ENCODE data around the gene DDX49. TPM values are rescaled to one million over a fixed set of nuclear protein-coding genes. Genes with fewer than 3 reads are reported as not detected.

The DDX49 gene
- total and polyA plus RNA-seq, 2 donors from 2014 or later: 39.5 to 40.6 TPM

DNA sequence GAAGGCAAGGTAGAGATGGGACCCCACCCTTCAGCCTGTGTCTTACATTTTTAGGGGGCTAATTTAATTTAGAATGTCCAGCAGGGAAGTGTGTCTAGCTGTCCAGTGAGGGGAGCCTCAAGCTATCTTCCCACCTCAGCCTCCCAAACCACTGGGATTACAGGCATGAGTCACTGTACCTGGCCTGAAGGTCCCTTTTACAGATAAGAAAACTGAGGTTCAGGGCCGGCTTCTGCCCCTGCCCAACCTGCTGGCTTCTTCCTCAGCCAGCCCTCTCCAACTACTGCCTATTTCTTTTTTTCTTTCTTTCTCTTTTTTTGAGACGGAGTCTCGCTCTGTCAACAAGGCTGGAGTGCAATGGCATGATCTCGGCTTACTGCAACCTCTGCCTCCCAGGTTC, 40.9 kb downstream of the DDX49 start:
- H3K27me3 ChIP-seq (ENCODE audit: control insufficient read depth, insufficient read depth, low read length): no peaks in the 10 kb centered on the region
- TF ChIP-seq, protein P1, sequence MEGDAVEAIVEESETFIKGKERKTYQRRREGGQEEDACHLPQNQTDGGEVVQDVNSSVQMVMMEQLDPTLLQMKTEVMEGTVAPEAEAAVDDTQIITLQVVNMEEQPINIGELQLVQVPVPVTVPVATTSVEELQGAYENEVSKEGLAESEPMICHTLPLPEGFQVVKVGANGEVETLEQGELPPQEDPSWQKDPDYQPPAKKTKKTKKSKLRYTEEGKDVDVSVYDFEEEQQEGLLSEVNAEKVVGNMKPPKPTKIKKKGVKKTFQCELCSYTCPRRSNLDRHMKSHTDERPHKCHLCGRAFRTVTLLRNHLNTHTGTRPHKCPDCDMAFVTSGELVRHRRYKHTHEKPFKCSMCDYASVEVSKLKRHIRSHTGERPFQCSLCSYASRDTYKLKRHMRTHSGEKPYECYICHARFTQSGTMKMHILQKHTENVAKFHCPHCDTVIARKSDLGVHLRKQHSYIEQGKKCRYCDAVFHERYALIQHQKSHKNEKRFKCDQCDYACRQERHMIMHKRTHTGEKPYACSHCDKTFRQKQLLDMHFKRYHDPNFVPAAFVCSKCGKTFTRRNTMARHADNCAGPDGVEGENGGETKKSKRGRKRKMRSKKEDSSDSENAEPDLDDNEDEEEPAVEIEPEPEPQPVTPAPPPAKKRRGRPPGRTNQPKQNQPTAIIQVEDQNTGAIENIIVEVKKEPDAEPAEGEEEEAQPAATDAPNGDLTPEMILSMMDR (IDR thresholded peaks at IDR 0.05; ENCODE audit: borderline replicate concordance, extremely low read depth, insufficient read depth): no peak
- intact Hi-C loops (cut with DNase I): no loop called here
- no peaks in the 10 kb centered on the region for H3K36me3 ChIP-seq (ENCODE audit: control insufficient read depth in 2 of 3, insufficient read depth in 3 of 3, low read length in 3 of 3)
- no peak for DNase-seq
- no peak overlapping the region for H3K4me3 ChIP-seq (ENCODE audit: low read length in 3 of 3)
- no peaks in the 10 kb centered on the region for H3K4me1 ChIP-seq (ENCODE audit: control insufficient read depth in 2 of 3, insufficient read depth in 2 of 3, low read depth in 1 of 3, low read length in 3 of 3)
- H3K9ac ChIP-seq (ENCODE audit: low read length in 3 of 3): no peak overlapping the region
- FAIRE-seq: no peak
- no peaks in the 10 kb centered on the region for H3K9me3 ChIP-seq (ENCODE audit: control insufficient read depth in 2 of 3, insufficient read depth in 1 of 3, low read length in 3 of 3)
- H3K27ac ChIP-seq (ENCODE audit: low read depth in 2 of 2, low read length in 2 of 2): no peak overlapping the region

DNA sequence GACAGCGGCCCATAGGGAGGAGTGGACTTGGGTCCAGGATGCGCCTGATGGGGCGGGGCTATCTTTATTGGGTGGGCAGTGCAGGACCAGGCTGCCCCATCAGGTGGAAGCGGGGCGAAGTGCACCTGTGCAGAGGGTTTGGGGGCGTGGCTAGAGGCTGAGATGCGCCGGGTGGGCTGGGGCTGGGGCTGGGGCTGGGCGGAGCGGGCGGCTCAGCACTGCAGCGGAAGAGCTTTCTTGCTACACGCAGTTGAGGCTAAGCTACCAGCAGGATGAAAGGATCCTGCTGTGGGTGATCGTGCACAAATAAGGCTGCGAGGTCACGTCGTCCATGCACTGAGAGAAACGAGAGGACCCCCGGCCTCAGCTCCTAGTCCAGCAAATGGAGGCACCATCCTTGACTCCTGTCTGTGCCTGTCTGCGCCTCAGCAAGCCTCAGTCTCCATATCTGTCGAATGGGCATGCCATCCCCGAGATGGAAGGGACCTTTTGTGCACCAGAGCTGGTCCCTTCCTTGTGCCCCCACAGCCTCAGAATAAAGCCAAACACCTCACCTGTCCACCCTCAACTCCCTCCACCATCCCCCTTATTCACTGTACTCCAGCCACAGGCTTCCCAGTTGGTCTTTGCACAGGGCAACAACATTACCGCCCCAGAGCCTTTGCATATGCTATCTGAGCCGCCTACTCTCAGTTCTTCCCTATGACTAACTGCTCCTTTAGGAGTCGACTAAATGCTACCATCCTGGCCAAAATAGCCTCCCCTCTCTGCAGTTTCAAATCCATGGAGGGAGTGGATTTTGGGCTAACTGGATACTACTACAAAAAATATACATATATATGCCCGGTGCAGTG, 42.5 kb downstream of the DDX49 start:
- Histone ChIP-seq H3K27ac (ENCODE audit: low read depth in 2 of 2, low read length in 2 of 2) (no peak overlapping the region), H3K9me3 (ENCODE audit: control insufficient read depth in 2 of 3, insufficient read depth in 1 of 3, low read length in 3 of 3) (no peaks in the 10 kb centered on the region), H3K36me3 (ENCODE audit: control insufficient read depth in 2 of 3, insufficient read depth in 3 of 3, low read length in 3 of 3) (no peaks in the 10 kb centered on the region), H3K27me3 (ENCODE audit: control insufficient read depth, insufficient read depth, low read length) (no peaks in the 10 kb centered on the region), H3K9ac (ENCODE audit: low read length in 3 of 3) (no peak overlapping the region), H3K4me3 (ENCODE audit: low read length in 3 of 3) (no peak overlapping the region), H3K4me1 (ENCODE audit: control insufficient read depth in 2 of 3, insufficient read depth in 2 of 3, low read depth in 1 of 3, low read length in 3 of 3) (no peaks in the 10 kb centered on the region)
- TF ChIP-seq, protein P1 (IDR thresholded peaks at IDR 0.05; ENCODE audit: borderline replicate concordance, extremely low read depth, insufficient read depth): no peak
- DNase-seq (peak in 4 of 5 donors; percentile 52 to 76 (median 65)), FAIRE-seq (no peak)
- intact Hi-C loops (cut with DNase I): no loop called here

DNA sequence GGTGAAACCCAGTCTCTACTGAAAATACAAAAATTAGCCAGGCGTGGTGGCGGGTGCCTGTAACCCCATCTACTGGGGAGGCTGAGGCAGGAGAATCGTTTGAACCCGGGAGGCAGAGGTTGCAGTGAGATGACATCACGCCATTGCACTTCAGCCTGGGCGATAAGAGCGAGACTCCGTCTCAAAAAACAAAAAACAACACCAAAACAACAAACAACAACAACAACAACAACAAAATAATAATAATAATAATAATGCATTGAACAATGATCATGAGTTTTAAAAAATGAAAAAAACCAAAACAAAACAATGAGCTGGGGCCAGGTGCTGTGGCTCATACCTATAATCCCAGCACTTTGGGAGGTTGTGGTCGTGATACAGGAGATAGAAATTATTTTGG, 44.6 kb downstream of the DDX49 start:
- TF ChIP-seq, protein P1 (IDR thresholded peaks at IDR 0.05; ENCODE audit: borderline replicate concordance, extremely low read depth, insufficient read depth): no peak
- peaks cover 0 to 5% (median 3%) of the 10 kb centered on the region in 3 donors for H3K4me1 ChIP-seq (ENCODE audit: control insufficient read depth in 2 of 3, insufficient read depth in 2 of 3, low read depth in 1 of 3, low read length in 3 of 3)
- H3K9ac ChIP-seq (ENCODE audit: low read length in 3 of 3): no peak overlapping the region
- FAIRE-seq (no peak), DNase-seq (no peak)
- H3K36me3 ChIP-seq (ENCODE audit: control insufficient read depth in 2 of 3, insufficient read depth in 3 of 3, low read length in 3 of 3): no peaks in the 10 kb centered on the region
- no peak overlapping the region for H3K27ac ChIP-seq (ENCODE audit: low read depth in 2 of 2, low read length in 2 of 2)
- no peak overlapping the region for H3K4me3 ChIP-seq (ENCODE audit: low read length in 3 of 3)
- no peaks in the 10 kb centered on the region for H3K27me3 ChIP-seq (ENCODE audit: control insufficient read depth, insufficient read depth, low read length)
- no peaks in the 10 kb centered on the region for H3K9me3 ChIP-seq (ENCODE audit: control insufficient read depth in 2 of 3, insufficient read depth in 1 of 3, low read length in 3 of 3)
- intact Hi-C loops (cut with DNase I): no loop called here
